Measurements from ENCODE around the gene CCL4. TPM values are rescaled to one million over a fixed set of nuclear protein-coding genes. Genes with fewer than 3 reads are reported as not detected.
"Not testable (repeated sequence)": the region's sequence is repeated elsewhere in the genome, so short reads cannot be mapped to it uniquely, and the experiment has no call there.

The CCL4 gene
- polyA plus RNA-seq, 1 donor from 2014 or later = not detected

DNA sequence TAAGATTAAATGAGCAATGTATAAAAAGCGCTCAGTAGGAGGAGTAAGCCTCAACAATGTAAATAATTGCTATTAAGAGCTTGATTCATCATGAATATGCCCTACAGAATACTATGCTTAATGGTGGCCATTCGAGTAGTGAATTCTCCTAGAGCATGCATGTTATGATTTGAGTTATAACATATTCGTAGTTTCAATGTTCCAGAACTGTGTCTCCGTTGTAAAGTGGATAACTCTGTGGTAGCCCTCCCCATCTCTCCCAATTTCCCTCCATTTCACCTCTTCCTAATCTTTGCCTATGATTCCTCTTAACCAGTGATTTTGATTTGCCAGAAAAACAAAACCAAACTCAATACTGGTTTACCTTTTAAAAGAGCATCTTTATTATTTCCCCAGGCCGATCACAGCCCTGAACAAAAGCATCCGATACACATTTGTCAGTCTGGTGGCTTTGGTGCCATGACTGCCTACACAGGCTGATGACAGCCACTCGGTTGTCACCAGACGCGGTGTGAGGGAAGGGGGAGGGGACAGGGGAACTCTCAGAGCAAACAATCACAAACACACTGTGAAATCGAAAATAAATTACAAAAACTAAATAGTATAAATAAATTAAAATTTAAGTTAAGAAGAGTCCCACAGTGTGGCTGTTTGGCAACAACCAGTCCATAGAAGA, 15.6 kb upstream of the CCL4 start:
- not testable (repeated sequence) for H3F3A ChIP-seq (ENCODE audit: insufficient read depth, low read length, poor library complexity, severe bottlenecking); H3K36me3 ChIP-seq (ENCODE audit: insufficient read depth, low read length); H4K20me1 ChIP-seq (ENCODE audit: insufficient read depth)

DNA sequence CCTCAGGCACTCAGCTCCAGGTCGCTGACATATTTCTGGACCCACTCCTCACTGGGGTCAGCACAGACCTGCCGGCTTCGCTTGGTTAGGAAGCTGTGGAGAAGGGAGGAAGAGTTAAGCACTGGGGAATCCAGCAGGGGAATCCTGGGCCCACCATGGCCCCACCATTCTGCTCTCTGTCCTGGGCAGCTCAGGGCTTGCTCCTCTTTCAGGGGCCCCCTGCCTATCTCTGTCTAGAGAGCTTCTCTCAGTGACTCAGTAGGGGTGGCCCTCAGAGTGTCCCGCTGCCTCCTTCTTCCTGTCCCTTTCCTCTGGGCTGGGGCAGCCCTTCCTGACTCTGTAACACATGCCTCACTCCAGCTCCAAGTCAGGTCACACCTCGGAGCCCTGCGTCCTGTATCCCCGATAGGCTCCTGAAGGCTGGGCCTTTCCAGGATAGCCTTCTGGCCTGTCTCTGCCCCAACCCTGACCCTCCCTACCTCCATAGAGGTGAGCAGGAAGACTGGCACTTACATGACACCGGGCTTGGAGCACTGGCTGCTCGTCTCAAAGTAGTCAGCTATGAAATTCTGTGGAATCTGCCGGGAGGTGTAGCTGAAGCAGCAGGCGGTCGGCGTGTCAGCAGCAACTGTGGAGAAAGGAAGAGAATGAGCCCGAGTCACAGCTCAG, 14.8 kb upstream of the CCL4 start:
- Histone ChIP-seq H3K4me2 (ENCODE audit: low read length) (no peak overlapping the region), H3K36me3 (ENCODE audit: insufficient read depth, low read length) (no peaks in the 10 kb centered on the region), H4K20me1 (ENCODE audit: insufficient read depth) (no peaks in the 10 kb centered on the region), H2AFZ (ENCODE audit: low read depth, low read length) (no peak overlapping the region), H3K9ac (ENCODE audit: low read length) (no peak overlapping the region), H3K9me2 (ENCODE audit: insufficient read depth, low read length) (no peaks in the 10 kb centered on the region), H3K79me2 (replicated peaks; ENCODE audit: insufficient read depth, low read length) (no peaks in the 10 kb centered on the region), H3K27ac (ENCODE audit: low read length) (no peak overlapping the region), H3F3A (ENCODE audit: insufficient read depth, low read length, poor library complexity, severe bottlenecking) (no peaks in the 10 kb centered on the region), H3K27me3 (ENCODE audit: insufficient read depth, low read depth, low read length) (no peaks in the 10 kb centered on the region), H3K4me3 (ENCODE audit: low read length) (no peak overlapping the region), H3K9me3 (ENCODE audit: low read length) (no peaks in the 10 kb centered on the region)
- no peak for TF ChIP-seq POLR2AphosphoS5 (IDR thresholded peaks at IDR 0.05)
- TF ChIP-seq TAF1 (IDR thresholded peaks at IDR 0.05; ENCODE audit: low read depth) = no peak
- TF ChIP-seq, protein P1, sequence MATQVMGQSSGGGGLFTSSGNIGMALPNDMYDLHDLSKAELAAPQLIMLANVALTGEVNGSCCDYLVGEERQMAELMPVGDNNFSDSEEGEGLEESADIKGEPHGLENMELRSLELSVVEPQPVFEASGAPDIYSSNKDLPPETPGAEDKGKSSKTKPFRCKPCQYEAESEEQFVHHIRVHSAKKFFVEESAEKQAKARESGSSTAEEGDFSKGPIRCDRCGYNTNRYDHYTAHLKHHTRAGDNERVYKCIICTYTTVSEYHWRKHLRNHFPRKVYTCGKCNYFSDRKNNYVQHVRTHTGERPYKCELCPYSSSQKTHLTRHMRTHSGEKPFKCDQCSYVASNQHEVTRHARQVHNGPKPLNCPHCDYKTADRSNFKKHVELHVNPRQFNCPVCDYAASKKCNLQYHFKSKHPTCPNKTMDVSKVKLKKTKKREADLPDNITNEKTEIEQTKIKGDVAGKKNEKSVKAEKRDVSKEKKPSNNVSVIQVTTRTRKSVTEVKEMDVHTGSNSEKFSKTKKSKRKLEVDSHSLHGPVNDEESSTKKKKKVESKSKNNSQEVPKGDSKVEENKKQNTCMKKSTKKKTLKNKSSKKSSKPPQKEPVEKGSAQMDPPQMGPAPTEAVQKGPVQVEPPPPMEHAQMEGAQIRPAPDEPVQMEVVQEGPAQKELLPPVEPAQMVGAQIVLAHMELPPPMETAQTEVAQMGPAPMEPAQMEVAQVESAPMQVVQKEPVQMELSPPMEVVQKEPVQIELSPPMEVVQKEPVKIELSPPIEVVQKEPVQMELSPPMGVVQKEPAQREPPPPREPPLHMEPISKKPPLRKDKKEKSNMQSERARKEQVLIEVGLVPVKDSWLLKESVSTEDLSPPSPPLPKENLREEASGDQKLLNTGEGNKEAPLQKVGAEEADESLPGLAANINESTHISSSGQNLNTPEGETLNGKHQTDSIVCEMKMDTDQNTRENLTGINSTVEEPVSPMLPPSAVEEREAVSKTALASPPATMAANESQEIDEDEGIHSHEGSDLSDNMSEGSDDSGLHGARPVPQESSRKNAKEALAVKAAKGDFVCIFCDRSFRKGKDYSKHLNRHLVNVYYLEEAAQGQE (IDR thresholded peaks at IDR 0.05; ENCODE audit: borderline replicate concordance) = no peak
- TF ChIP-seq, protein P2, sequence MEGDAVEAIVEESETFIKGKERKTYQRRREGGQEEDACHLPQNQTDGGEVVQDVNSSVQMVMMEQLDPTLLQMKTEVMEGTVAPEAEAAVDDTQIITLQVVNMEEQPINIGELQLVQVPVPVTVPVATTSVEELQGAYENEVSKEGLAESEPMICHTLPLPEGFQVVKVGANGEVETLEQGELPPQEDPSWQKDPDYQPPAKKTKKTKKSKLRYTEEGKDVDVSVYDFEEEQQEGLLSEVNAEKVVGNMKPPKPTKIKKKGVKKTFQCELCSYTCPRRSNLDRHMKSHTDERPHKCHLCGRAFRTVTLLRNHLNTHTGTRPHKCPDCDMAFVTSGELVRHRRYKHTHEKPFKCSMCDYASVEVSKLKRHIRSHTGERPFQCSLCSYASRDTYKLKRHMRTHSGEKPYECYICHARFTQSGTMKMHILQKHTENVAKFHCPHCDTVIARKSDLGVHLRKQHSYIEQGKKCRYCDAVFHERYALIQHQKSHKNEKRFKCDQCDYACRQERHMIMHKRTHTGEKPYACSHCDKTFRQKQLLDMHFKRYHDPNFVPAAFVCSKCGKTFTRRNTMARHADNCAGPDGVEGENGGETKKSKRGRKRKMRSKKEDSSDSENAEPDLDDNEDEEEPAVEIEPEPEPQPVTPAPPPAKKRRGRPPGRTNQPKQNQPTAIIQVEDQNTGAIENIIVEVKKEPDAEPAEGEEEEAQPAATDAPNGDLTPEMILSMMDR (IDR thresholded peaks at IDR 0.05; ENCODE audit: poor library complexity, severe bottlenecking) = no peak
- TF ChIP-seq EP300 (conservative IDR thresholded peaks at IDR 0.05; ENCODE audit: poor library complexity, severe bottlenecking) = no peak
- TF ChIP-seq RAD21 (conservative IDR thresholded peaks at IDR 0.05) = no peak
- no peak for TF ChIP-seq MXI1 (conservative IDR thresholded peaks at IDR 0.05; ENCODE audit: poor library complexity, severe bottlenecking)
- TF ChIP-seq SMC3 (conservative IDR thresholded peaks at IDR 0.05; ENCODE audit: poor library complexity) = no peak
- TF ChIP-seq EZH2 (IDR thresholded peaks at IDR 0.05; ENCODE audit: borderline replicate concordance, insufficient read depth, low read length, poor library complexity, severe bottlenecking) = no peak

More for the DNA sequence above, 15.6 kb upstream of the CCL4 start:
- not testable (repeated sequence) for H3K9me3 ChIP-seq (ENCODE audit: low read length); H3K79me2 ChIP-seq (replicated peaks; ENCODE audit: insufficient read depth, low read length); H3K4me2 ChIP-seq (ENCODE audit: low read length); H3K9ac ChIP-seq (ENCODE audit: low read length); H3K4me3 ChIP-seq (ENCODE audit: low read length); H3K27ac ChIP-seq (ENCODE audit: low read length); H3K27me3 ChIP-seq (ENCODE audit: insufficient read depth, low read depth, low read length); H2AFZ ChIP-seq (ENCODE audit: low read depth, low read length); H3K9me2 ChIP-seq (ENCODE audit: insufficient read depth, low read length)

Measured in neural cell (in vitro differentiated cells).